Upper lobe of left lung (tissue), 6 donors: Measurements from ENCODE around the gene TNNT3. TPM values are rescaled to one million over a fixed set of nuclear protein-coding genes. Genes with fewer than 3 reads are reported as not detected.
A peak's percentile ranks its signal among the peaks of the same experiment; 100 is the strongest.

Experiments
- ATAC-seq, 2 donors: fragments of 200-7000 bp; cut with Tn5 transposase; one replicate each; pipeline ENCODE4 v1.9.1; 2022; ENCODE audit warnings: mild to moderate bottlenecking in 2 of 2, moderate library complexity in 2 of 2; ENCODE audit not compliant: low FRiP score in 2 of 2
- DNase-seq, 2 donors: peaks; one replicate each; pipeline ENCODE4 v3.0.0-alpha.2; 2019 to 2020
- H3K27ac ChIP-seq, 4 donors: fragments of 200-600 bp; sonication (generic); one replicate each; pipeline ENCODE4 v1.5.1; 2016 to 2019
- H3K27me3 ChIP-seq, 4 donors: fragments of 200-600 bp; sonication (generic); one replicate each; pipeline ENCODE4 v1.5.1; 2017 to 2019
- H3K36me3 ChIP-seq, 4 donors: fragments of 200-600 bp; sonication (generic); one replicate each; pipeline ENCODE4 v1.5.1; 2016 to 2019
- H3K4me1 ChIP-seq, 4 donors: fragments of 200-600 bp; sonication (generic); one replicate each; pipeline ENCODE4 v1.5.1; 2018 to 2019
- H3K4me3 ChIP-seq, 4 donors: fragments of 200-600 bp; sonication (generic); one replicate each; pipeline ENCODE4 v1.5.1; 2017 to 2019; ENCODE audit warnings: mild to moderate bottlenecking in 2 of 4, moderate library complexity in 1 of 4
- H3K9me3 ChIP-seq, 4 donors: fragments of 200-600 bp; sonication (generic); one replicate each; pipeline ENCODE4 v1.5.1; 2018 to 2019
- EP300 ChIP-seq, 4 donors: sonication (generic); formaldehyde crosslinking; IDR thresholded peaks; one replicate each; pipeline ENCODE4 v1.5.1; 2017; ENCODE audit warnings: antibody characterized with exemption in 4 of 4, control low read depth in 2 of 4
- POLR2A ChIP-seq, 4 donors: fragments of 450-650 bp; IDR thresholded peaks; one replicate each; pipeline ENCODE4 v1.5.1; 2016 to 2017; ENCODE audit warnings: antibody characterized with exemption in 4 of 4, mild to moderate bottlenecking in 2 of 4
- POLR2AphosphoS5 ChIP-seq, 2 donors: sonication (generic); formaldehyde crosslinking; IDR thresholded peaks; one replicate each; pipeline ENCODE4 v1.5.1; 2017; ENCODE audit warnings: antibody characterized with exemption in 2 of 2
- WGBS, 2 donors: methylation state at CpG; one replicate each; pipeline ENCODE4 v1.1.5; 2017 to 2018; 5-methylcytosine and 5-hydroxymethylcytosine counted together
- total RNA-seq, 6 donors: library from RNA; depleted of rRNA in 4 of 6; stranded (reverse); fragments of >200 nt in 4 of 6; gene quantifications; one replicate each; pipeline versions ENCODE4 v1.1.0 to v1.2.1, GENCODE V29; 2016 to 2021
- TF ChIP-seq, protein P1 (sequence below), 6 experiments: fragments of 450-650 bp in 4 of 6; fragments of 200-600 bp in 2 of 6; sonication (generic) in 2 of 6; IDR thresholded peaks; one replicate each; pipeline ENCODE4 v1.5.1; 2016 to 2019; ENCODE audit warnings: antibody characterized with exemption in 6 of 6
- donor health status: DM: no; HTN: no; CAD: no; lungs with moderate emphysema.
- donor health status: DM: no; HTN: yes; CAD: no; lungs with severe emphysema.

Gene TNNT3
- total RNA-seq, 6 donors from 2014 or later: 1.1 to 13.1 (median 2.4) TPM; not detected in 1

- DNase-seq (peak; percentile 21 to 29), ATAC-seq (peak; percentile 39 to 75)
- no peaks in the 10 kb centered on the region for H3K27me3 ChIP-seq
- no CpG with 5 or more reads among the region's 11 CpGs for whole genome bisulfite sequencing, 2 donors
- no peak overlapping the region for H3K4me3 ChIP-seq
- H3K36me3 ChIP-seq: no peaks in the 10 kb centered on the region
- no peaks in the 10 kb centered on the region for H3K9me3 ChIP-seq
- TF ChIP-seq POLR2AphosphoS5 (IDR thresholded peaks at IDR 0.05): no peak
- no peak for TF ChIP-seq POLR2A (IDR thresholded peaks at IDR 0.05)
- TF ChIP-seq EP300 (IDR thresholded peaks at IDR 0.05): no peak
- TF ChIP-seq, protein P1, sequence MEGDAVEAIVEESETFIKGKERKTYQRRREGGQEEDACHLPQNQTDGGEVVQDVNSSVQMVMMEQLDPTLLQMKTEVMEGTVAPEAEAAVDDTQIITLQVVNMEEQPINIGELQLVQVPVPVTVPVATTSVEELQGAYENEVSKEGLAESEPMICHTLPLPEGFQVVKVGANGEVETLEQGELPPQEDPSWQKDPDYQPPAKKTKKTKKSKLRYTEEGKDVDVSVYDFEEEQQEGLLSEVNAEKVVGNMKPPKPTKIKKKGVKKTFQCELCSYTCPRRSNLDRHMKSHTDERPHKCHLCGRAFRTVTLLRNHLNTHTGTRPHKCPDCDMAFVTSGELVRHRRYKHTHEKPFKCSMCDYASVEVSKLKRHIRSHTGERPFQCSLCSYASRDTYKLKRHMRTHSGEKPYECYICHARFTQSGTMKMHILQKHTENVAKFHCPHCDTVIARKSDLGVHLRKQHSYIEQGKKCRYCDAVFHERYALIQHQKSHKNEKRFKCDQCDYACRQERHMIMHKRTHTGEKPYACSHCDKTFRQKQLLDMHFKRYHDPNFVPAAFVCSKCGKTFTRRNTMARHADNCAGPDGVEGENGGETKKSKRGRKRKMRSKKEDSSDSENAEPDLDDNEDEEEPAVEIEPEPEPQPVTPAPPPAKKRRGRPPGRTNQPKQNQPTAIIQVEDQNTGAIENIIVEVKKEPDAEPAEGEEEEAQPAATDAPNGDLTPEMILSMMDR (IDR thresholded peaks at IDR 0.05): no peak
- H3K27ac ChIP-seq: no peak overlapping the region
- peaks cover 0 to 9% (median 2%) of the 10 kb centered on the region in 4 donors for H3K4me1 ChIP-seq
Observed at GRCh38 chr11:1948389-1948788, 28.9 kb downstream of the TNNT3 start.

DNA sequence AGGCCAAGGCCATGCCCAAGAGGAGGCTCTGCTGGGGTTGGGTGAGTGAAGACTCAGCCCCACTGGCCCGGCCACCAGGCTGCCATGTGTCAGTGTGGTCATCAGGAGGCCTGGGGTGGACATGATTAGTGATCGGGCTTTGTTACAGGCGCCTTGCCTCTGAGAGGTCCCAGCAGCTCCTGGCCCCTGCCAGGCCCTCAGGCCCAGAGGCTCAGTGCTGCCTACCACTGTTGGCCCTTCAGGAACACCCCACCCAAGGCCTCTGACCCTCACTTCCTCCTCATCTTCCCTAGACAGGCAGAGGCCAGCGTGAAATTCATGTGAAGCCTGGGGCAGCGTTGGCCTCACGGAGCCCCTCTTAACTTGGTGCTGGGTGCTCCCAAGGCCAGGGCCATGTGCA, 29.8 kb downstream of the TNNT3 start:
- Histone ChIP-seq H3K4me1 (peaks cover 0 to under 1% (median 0%) of the 10 kb centered on the region in 4 donors), H3K27ac (no peak overlapping the region), H3K36me3 (no peaks in the 10 kb centered on the region), H3K27me3 (no peaks in the 10 kb centered on the region), H3K9me3 (no peaks in the 10 kb centered on the region), H3K4me3 (no peak overlapping the region)
- no peak for ATAC-seq
- TF ChIP-seq POLR2A (IDR thresholded peaks at IDR 0.05) (no peak), EP300 (IDR thresholded peaks at IDR 0.05) (no peak), POLR2AphosphoS5 (IDR thresholded peaks at IDR 0.05) (no peak)
- TF ChIP-seq, protein P1 (IDR thresholded peaks at IDR 0.05): no peak
- WGBS, 2 donors: no CpG with 5 or more reads among the region's 6 CpGs
- peak in 1 of 2 donors; percentile 36 for DNase-seq

- no peak for TF ChIP-seq EP300 (IDR thresholded peaks at IDR 0.05)
- no peak for TF ChIP-seq POLR2A (IDR thresholded peaks at IDR 0.05)
- no peak for TF ChIP-seq POLR2AphosphoS5 (IDR thresholded peaks at IDR 0.05)
- no peak overlapping the region for H3K27ac ChIP-seq
- H3K36me3 ChIP-seq: no peaks in the 10 kb centered on the region
- H3K4me3 ChIP-seq: no peak overlapping the region
- no peaks in the 10 kb centered on the region for H3K27me3 ChIP-seq
- DNase-seq (no peak), ATAC-seq (peak in 1 of 2 donors; percentile 16)
- H3K9me3 ChIP-seq: no peaks in the 10 kb centered on the region
- no peaks in the 10 kb centered on the region for H3K4me1 ChIP-seq
- no CpG with 5 or more reads among the region's 15 CpGs for WGBS, 2 donors
Observed at GRCh38 chr11:1949922-1950321, 30.4 kb downstream of the TNNT3 start.

DNA sequence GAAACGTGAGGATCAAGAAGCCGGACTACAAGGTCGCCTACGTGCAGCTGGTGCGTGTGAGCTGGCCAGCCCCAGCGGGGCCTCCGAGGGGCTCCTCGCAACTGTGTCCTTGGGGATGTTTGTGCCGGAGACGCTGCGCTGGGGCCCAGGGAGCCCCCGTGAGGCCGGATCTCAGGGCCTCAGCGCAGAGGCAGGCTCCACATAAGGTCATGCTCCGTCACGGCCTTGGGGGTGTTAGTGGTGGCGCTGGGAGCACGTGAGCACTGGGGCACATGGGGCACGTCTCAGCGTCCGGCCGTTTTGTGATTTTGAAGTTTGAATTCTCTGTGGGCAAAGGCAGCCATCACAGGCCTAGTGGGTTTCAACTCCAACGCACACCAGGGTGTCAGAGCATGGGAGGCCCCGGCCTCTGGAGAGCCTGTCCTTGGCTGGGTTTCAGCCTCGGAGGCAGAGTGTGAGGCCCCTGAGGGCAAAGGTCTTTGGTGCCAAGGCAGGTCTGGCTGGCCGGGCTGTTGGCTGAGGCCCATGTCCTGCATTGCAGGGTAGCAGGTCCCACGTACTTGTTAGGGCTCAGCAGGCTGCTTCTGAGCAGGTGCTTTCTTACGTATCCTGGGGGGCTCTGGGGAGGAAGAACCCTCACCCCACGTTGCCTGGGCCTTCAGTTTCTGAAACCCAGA, 33.4 kb downstream of the TNNT3 start:
- no peak overlapping the region for H3K4me3 ChIP-seq
- H3K36me3 ChIP-seq: no peaks in the 10 kb centered on the region
- WGBS, 2 donors: no CpG with 5 or more reads among the region's 29 CpGs
- peak in 1 of 2 donors; percentile 32 for DNase-seq
- H3K4me1 ChIP-seq: no peaks in the 10 kb centered on the region
- H3K9me3 ChIP-seq: no peaks in the 10 kb centered on the region
- TF ChIP-seq, protein P1 (IDR thresholded peaks at IDR 0.05): no peak
- TF ChIP-seq POLR2AphosphoS5 (IDR thresholded peaks at IDR 0.05): no peak
- no peak for TF ChIP-seq POLR2A (IDR thresholded peaks at IDR 0.05)
- no peak for TF ChIP-seq EP300 (IDR thresholded peaks at IDR 0.05)
- no peaks in the 10 kb centered on the region for H3K27me3 ChIP-seq
- no peak for ATAC-seq
- no peak overlapping the region for H3K27ac ChIP-seq

- WGBS, 2 donors: 8% methylated on average over 2 of the region's 23 CpGs; no CpG with 5 or more reads in 1 of the 2 donors
- peak in 1 of 2 donors; percentile 68 for ATAC-seq
- no peak overlapping the region for H3K4me3 ChIP-seq
- H3K36me3 ChIP-seq: no peaks in the 10 kb centered on the region
- DNase-seq: peak; percentile 18 to 81
- no peaks in the 10 kb centered on the region for H3K4me1 ChIP-seq
- H3K27ac ChIP-seq: no peak overlapping the region
- TF ChIP-seq, protein P1 (IDR thresholded peaks at IDR 0.05): peak in 1 of 6 experiments; percentile 28
- TF ChIP-seq POLR2A (IDR thresholded peaks at IDR 0.05): no peak
- no peaks in the 10 kb centered on the region for H3K9me3 ChIP-seq
- no peaks in the 10 kb centered on the region for H3K27me3 ChIP-seq
Observed at GRCh38 chr11:1953489-1954266, 34.2 kb downstream of the TNNT3 start.
